Measurements from ENCODE around the gene LRMDA. TPM values are rescaled to one million over a fixed set of nuclear protein-coding genes. Genes with fewer than 3 reads are reported as not detected.

Gene LRMDA
- total RNA-seq, 3 donors from 2014 or later (not counting 1 experiment from before 2014, with no cell fraction given), result 1.4 to 2.4 (median 2.1) TPM

- Mint-ChIP-seq H3K27ac (no peak overlapping the region), H3K27me3 (ENCODE audit: low read depth in 2 of 2) (peaks cover 6% of the 10 kb centered on the region in 2 donors), H3K4me3 (no peak overlapping the region), H3K9me3 (no peaks in the 10 kb centered on the region), H3K36me3 (no peaks in the 10 kb centered on the region), H3K4me1 (no peaks in the 10 kb centered on the region)
- Histone ChIP-seq H3K27ac (ENCODE audit: low read length) (no peak overlapping the region), H3K9me3 (ENCODE audit: control insufficient read depth, insufficient read depth, low read length) (peaks cover 2% of the 10 kb centered on the region), H3K36me3 (ENCODE audit: control insufficient read depth, insufficient read depth, low read length) (no peaks in the 10 kb centered on the region), H3K4me1 (ENCODE audit: control insufficient read depth, insufficient read depth, low read length) (no peaks in the 10 kb centered on the region), H3K4me3 (ENCODE audit: low read length) (no peak overlapping the region), H3K27me3 (ENCODE audit: control insufficient read depth, insufficient read depth, low read length) (no peaks in the 10 kb centered on the region)
- no peak for TF ChIP-seq CTCF (IDR thresholded peaks at IDR 0.05)
- intact Hi-C loops (cut with micrococcal nuclease), result no loop called here
- WGBS (ENCODE audit: insufficient coverage), result 93% methylated on average over 6 of the region's 6 CpGs
- ATAC-seq (no peak), DNase-seq (no peak)
These were observed 549.1 kb downstream of the LRMDA start for GRCh38 chr10:75980419-75981002.

GRCh38 chr10:75982611-75983369 is 551.4 kb downstream of the LRMDA start:
- no peaks in the 10 kb centered on the region for H3K4me1 ChIP-seq (ENCODE audit: control insufficient read depth, insufficient read depth, low read length)
- no peaks in the 10 kb centered on the region for H3K36me3 ChIP-seq (ENCODE audit: control insufficient read depth, insufficient read depth, low read length)
- H3K4me3 ChIP-seq (ENCODE audit: low read length), result no peak overlapping the region
- WGBS (ENCODE audit: insufficient coverage), result 89% methylated on average over 5 of the region's 5 CpGs
- H3K27ac Mint-ChIP-seq, result no peak overlapping the region
- no peak overlapping the region for H3K4me3 Mint-ChIP-seq
- peaks cover 6% of the 10 kb centered on the region in 2 donors for H3K27me3 Mint-ChIP-seq (ENCODE audit: low read depth in 2 of 2)
- no peak overlapping the region for H3K27ac ChIP-seq (ENCODE audit: low read length)
- no peaks in the 10 kb centered on the region for H3K9me3 Mint-ChIP-seq
- no peaks in the 10 kb centered on the region for H3K36me3 Mint-ChIP-seq
- no peak for TF ChIP-seq CTCF (IDR thresholded peaks at IDR 0.05)
- intact Hi-C loops (cut with micrococcal nuclease), result no loop called here
- ATAC-seq, result no peak
- no peak for DNase-seq
- no peaks in the 10 kb centered on the region for H3K4me1 Mint-ChIP-seq
- no peaks in the 10 kb centered on the region for H3K27me3 ChIP-seq (ENCODE audit: control insufficient read depth, insufficient read depth, low read length)
- H3K9me3 ChIP-seq (ENCODE audit: control insufficient read depth, insufficient read depth, low read length), result peaks cover 2% of the 10 kb centered on the region

GRCh38 chr10:75984067-75984466 is 552.6 kb downstream of the LRMDA start:
- intact Hi-C loops (cut with micrococcal nuclease), result no loop called here
- H3K9me3 ChIP-seq (ENCODE audit: control insufficient read depth, insufficient read depth, low read length), result peaks cover 2% of the 10 kb centered on the region
- no peak overlapping the region for H3K4me3 ChIP-seq (ENCODE audit: low read length)
- ATAC-seq, result no peak
- H3K36me3 ChIP-seq (ENCODE audit: control insufficient read depth, insufficient read depth, low read length), result no peaks in the 10 kb centered on the region
- H3K27ac Mint-ChIP-seq, result no peak overlapping the region
- H3K4me3 Mint-ChIP-seq, result no peak overlapping the region
- WGBS (ENCODE audit: insufficient coverage), result 86% methylated on average over 7 of the region's 7 CpGs
- peaks cover 6 to 9% of the 10 kb centered on the region in 2 donors for H3K27me3 Mint-ChIP-seq (ENCODE audit: low read depth in 2 of 2)
- no peaks in the 10 kb centered on the region for H3K4me1 ChIP-seq (ENCODE audit: control insufficient read depth, insufficient read depth, low read length)
- no peaks in the 10 kb centered on the region for H3K27me3 ChIP-seq (ENCODE audit: control insufficient read depth, insufficient read depth, low read length)
- no peaks in the 10 kb centered on the region for H3K9me3 Mint-ChIP-seq
- no peak overlapping the region for H3K27ac ChIP-seq (ENCODE audit: low read length)
- no peaks in the 10 kb centered on the region for H3K4me1 Mint-ChIP-seq
- TF ChIP-seq CTCF (IDR thresholded peaks at IDR 0.05), result no peak
- DNase-seq, result no peak
- no peaks in the 10 kb centered on the region for H3K36me3 Mint-ChIP-seq

Measured in natural killer cell (primary cell).